Right kidney (tissue), 1 donor: ENCODE data around the gene WDR27.
"Not testable (repeated sequence)": the region's sequence is repeated elsewhere in the genome, so short reads cannot be mapped to it uniquely, and the experiment has no call there.

Experiments used
- DNase-seq: peaks from one replicate; pipeline ENCODE4 v3.0.0-alpha.2; 2016

Gene WDR27

GRCh38 chr6:169710009-169710408, 8.2 kb upstream of the WDR27 start:
- DNase-seq: no peak

- DNase-seq: no peak
Measured at GRCh38 chr6:169709293-169709692, 7.5 kb upstream of the WDR27 start.

GRCh38 chr6:169707772-169708171, 5.9 kb upstream of the WDR27 start:
- DNase-seq: no peak

- DNase-seq: no peak
Measured at GRCh38 chr6:169702840-169703246, 1.0 kb upstream of the WDR27 start.

- no peak for DNase-seq
Measured at GRCh38 chr6:169701311-169701953, 397 bp downstream of the WDR27 start.

- DNase-seq: no peak
Measured at GRCh38 chr6:169700296-169700695, 1.5 kb downstream of the WDR27 start.

GRCh38 chr6:169697115-169697514, 4.7 kb downstream of the WDR27 start:
- not testable (repeated sequence) for DNase-seq

GRCh38 chr6:169695131-169695530, 6.7 kb downstream of the WDR27 start:
- DNase-seq: no peak

GRCh38 chr6:169692516-169692915, 9.3 kb downstream of the WDR27 start:
- DNase-seq: no peak

GRCh38 chr6:169691260-169691659, 10.6 kb downstream of the WDR27 start:
- no peak for DNase-seq

- DNase-seq: no peak
Measured at GRCh38 chr6:169689287-169689686, 12.5 kb downstream of the WDR27 start.

- DNase-seq: no peak
Measured at GRCh38 chr6:169685860-169686259, 16.0 kb downstream of the WDR27 start.

GRCh38 chr6:169684056-169684455, 17.8 kb downstream of the WDR27 start:
- no peak for DNase-seq

GRCh38 chr6:169678342-169678741, 23.5 kb downstream of the WDR27 start:
- no peak for DNase-seq

- no peak for DNase-seq
Measured at GRCh38 chr6:169677096-169677495, 24.7 kb downstream of the WDR27 start.

GRCh38 chr6:169675011-169675410, 26.8 kb downstream of the WDR27 start:
- DNase-seq: no peak

- no peak for DNase-seq
Measured at GRCh38 chr6:169671563-169671962, 30.3 kb downstream of the WDR27 start.

- DNase-seq: no peak
Measured at GRCh38 chr6:169669889-169670288, 31.9 kb downstream of the WDR27 start.

GRCh38 chr6:169669147-169669546, 32.7 kb downstream of the WDR27 start:
- DNase-seq: no peak

- no peak for DNase-seq
Measured at GRCh38 chr6:169668203-169668847, 33.5 kb downstream of the WDR27 start.

GRCh38 chr6:169667716-169668115, 34.1 kb downstream of the WDR27 start:
- DNase-seq: no peak

- no peak for DNase-seq
Measured at GRCh38 chr6:169666441-169666840, 35.4 kb downstream of the WDR27 start.

- DNase-seq: no peak
Measured at GRCh38 chr6:169665289-169665688, 36.5 kb downstream of the WDR27 start.

GRCh38 chr6:169664227-169664626, 37.6 kb downstream of the WDR27 start:
- DNase-seq: no peak
